ENCODE results near the gene PAPPA.

PAPPA gene

DNA sequence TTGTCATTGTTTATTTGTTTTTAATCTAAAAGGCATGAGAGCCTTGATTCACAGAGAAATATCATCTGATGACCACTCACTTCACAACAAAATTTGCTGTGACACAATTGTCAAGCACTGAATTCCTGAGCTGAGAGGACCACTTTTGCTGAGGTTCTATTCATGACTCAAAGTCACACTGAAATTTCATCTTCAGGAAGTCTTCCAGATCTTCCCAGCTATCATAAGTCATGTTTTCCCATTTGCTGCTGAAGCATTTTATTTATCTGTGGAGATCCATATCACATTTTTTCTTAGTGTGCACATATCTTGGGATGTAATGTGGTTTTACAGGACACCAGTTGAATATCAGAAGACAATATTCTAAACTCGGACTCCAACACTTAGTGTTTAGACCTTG lies 278.5 kb downstream of the PAPPA start:
- peak; percentile 24 for DNase-seq

DNA sequence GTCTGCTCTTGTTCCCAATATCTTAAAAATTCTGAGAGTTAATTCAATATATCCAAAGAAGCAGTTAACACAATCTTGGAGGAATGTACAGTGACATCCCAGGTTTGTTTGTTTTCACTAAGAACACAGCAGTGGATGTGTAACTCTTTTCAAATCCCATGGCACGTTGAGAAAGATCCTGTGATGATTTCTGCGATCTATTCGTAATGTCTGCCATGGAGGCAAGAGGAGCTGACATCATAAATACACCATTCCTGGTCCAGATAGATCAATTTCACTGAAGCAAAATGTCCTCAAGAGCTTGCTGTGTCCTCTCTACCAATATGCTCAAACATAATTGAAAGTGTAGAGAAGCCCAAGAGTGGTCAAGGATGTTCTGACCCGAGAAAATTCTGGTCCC lies 280.7 kb downstream of the PAPPA start:
- DNase-seq, result no peak

DNA sequence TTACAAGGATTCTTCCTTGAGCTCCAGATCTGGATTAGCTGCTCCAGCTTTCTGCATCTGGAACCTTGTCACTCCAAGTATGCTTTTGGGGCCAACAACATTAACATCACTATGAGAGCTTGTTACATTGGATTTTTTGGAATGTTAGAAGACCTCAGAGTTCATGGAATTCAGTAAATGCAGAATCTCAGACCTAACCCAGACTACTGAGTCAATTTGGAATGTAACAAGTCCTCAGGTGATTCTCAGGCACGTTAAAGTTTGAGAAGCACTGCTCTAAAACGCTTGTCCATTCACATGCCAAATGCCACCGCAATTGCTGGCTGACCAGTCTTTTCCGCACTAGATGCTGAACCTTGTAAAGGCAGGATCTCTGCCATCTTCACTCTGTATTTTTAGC lies 282.1 kb downstream of the PAPPA start:
- DNase-seq, result peak; percentile 20

DNA sequence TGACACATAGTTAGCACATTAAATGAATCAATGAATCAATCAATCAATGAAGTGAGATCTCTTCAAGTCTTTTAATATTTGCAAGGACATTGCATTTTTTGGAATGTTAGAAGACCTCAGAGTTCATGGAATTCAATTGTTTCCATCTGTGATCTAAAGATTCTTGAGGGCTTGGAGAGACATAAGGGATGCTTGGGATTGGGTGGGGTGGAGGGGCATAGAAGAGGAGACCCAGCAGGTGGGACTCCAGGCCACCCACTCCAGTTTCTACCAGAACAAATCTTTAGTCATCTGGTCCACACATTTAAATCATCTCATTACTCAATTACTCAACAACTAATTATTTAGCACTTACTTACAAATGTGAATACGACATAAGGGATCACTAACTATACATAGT lies 282.5 kb downstream of the PAPPA start:
- DNase-seq, result no peak

DNA sequence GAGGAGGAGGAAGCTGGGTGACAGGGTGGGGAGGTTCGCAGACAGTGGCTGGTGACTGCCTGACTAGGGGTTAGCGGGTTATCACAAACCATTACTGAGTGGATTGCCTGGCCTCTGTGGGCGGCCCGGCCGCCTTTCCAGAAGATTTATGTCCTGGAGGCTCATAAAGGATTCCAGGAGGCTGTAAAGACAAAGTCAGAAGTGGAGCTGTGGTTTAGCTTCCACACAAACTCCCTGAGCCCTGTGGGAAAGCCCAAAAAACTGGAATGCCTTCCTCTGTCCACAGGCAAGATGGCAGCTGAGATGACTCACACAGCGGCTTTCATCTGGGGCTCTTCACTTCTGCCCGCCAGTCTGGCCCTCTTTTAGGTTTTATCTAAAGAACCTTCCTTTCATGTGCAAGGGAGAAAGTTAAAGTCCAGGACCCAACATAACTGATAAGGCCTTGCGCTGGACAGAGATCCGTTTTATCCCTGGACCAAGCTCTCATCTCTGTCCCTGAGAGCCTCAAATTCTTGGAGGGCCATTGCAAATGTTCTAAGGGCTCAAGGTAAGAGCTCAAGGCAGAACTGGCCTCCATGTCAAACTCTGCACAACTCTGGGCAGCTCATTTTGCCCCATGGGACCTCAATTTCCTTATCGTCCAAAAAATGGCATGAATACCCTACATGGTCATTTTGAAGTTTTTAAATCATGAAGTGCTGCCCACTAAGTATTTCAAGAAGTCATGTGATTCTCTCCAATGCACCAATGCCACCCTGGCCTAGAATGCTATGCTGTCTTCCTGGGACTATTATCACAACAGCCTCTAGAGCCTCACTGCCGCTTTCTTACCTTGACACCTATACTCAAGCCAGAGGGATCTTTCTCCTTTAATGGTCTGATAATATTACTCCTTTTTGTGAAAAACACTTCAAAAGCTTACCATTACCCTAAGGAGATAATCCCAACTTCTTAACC lies 284.1 kb downstream of the PAPPA start:
- DNase-seq, result no peak

DNA sequence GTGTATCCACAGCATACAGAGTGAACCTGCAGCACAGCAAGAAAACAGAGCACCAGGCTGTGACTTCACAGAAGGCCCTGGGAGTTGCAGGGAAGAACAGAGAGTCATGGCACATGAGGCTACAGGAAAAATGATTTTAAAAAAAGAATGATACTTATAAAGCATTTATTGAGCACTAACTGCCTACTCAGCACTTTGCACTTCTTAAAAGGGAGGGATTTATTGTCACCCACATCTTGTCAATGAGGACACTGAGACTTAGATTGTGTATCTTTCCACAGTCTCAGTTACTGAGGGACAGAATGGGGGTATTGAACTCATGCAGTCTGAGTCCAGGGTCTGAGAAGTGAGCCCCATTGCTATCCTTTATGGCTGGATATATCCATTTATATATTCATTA lies 288.9 kb downstream of the PAPPA start:
- no peak for DNase-seq

DNA sequence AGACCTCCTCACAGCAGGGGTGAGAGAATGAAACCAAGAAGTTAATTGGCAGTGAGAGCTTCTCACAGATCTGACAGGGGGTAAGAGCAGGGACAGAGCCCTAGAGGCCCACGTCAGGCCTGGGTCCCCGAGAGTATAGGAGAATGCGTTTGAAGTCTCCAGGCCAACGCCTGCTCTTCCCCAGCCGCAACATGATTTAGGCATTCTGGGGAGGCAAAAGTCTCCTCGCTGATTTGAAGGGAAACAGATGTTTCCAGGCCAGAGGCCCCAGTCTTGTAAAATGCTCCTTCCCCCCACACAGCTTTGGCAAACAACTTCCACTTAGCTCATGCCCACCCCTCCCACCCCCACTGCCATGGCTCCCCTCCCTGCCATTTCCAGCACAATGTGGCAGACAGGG lies 294.3 kb downstream of the PAPPA start:
- no peak for DNase-seq

DNA sequence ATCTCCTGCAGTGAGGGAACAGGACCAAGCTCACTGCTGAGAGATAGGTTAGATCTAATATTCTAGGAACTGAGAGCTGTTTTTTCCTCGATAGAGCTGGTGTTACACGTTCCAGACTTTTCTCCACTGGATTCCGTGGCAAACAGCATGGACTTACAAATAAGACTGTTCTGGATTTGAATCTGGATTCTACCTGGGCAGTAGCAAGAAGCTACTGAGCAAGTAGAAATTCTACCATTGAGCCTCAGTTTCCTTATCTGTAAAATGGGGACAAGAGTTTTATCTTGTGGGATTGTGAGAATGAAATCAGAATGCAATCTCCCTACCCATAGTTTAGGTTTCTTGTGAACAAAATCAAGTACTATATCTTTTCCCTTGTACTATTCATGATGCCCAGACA lies 294.8 kb downstream of the PAPPA start:
- no peak for DNase-seq

DNA sequence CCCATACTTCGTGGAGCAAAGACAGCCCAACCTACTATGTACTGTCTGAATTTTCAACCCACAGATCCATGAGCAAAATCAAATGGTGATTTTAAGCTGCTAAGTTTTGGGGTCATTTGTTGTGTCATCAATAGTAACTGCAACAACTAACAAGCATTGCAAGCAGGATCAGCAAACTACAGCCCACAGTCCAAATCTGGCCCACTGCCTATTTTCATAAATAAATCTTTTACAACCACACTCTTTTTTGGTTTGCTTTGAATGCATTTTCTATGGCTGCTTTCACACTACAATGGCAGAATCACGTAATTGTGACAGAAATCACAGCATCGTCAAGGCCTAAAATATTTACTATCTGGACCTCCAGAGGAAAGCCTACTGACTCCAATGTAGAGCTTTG lies 296.4 kb downstream of the PAPPA start:
- DNase-seq, result no peak

DNA sequence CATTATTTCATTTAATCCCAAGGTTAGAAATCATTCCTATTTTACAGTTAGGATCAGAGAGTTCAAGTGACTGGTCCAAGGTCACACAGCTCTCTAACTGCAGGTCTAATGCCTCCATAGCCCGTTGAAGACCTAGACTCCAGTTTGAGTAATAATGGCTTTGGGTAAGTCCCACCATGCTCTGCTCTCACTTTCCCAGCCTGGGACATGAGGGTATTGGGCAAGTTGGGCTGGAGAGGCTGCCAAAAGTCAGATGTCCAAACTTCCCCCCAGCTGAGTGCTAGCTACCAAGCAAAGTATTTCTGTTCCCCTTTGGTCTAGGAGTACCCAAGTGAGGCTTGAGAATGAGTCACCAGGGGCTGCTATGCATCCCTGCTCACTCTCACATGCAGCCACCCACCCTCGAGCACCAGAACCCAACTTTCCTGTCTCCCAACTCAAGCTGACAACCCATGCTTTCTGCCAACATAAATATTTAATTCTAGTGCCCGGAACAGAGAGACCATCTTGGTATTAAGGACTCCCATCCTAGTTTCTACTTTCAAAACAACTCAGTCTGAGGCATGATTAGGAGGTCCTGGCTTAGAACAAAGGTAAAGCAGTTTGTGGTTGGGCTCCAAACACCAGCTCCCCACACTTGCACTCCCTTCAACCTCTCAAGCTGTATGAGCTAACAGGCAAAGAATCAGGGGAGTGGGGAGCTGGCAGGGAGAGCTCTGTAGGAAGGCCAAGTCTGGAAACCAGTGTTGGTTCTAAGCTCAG lies 297.0 kb downstream of the PAPPA start:
- DNase-seq, result peak; percentile 82

DNA sequence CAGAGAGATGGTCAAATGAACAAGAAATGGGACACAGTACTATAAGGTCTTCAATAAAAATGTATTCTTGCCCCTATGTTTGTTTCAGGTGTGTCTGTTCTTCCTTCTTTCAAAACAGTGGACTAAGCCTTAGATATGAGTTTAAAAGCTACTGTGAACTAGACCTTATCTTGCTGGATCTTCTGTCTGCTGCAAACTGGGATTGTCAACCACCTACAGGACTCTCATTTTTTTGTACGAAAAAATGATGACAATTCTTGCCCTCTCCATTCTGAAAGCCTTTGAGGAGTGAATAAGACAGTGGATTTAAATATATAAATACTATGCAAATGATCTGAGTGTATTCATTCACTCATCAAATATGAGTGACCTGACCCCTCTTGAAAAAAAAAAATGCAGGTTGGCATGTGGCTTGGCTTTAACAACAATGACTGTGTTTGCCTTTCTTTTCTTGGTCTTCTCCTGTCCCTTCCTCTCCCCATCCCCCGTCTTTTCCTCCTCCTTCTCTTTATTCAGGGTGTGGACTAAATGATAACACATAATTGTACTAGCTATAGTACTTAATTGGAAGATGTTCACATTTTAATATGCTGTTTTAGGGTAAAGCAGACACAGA lies 298.0 kb downstream of the PAPPA start:
- DNase-seq, result no peak

Data from fibroblast of skin of right biceps (primary cell).